GM19372 (cell line): ENCODE measurements around the gene SDK1.

Experiments used
- ATAC-seq: cut with Tn5 transposase; IDR thresholded peaks from one replicate; pipeline ENCODE4 v1.9.1; 2021; ENCODE audit warnings: mild to moderate bottlenecking, low read depth, moderate library complexity; ENCODE audit not compliant: unreplicated experiment

SDK1 gene

GRCh38 chr7:3639253-3639652 lies 338.2 kb downstream of the SDK1 start:
- ATAC-seq, result no peak

- ATAC-seq, result no peak
Observed at GRCh38 chr7:3641582-3641981, 340.5 kb downstream of the SDK1 start.

GRCh38 chr7:3643091-3643490 lies 342.0 kb downstream of the SDK1 start:
- no peak for ATAC-seq

GRCh38 chr7:3648276-3648675 lies 347.2 kb downstream of the SDK1 start:
- ATAC-seq, result no peak

- no peak for ATAC-seq
Observed at GRCh38 chr7:3649250-3649649, 348.2 kb downstream of the SDK1 start.

- no peak for ATAC-seq
Observed at GRCh38 chr7:3649678-3650440, 348.8 kb downstream of the SDK1 start.

GRCh38 chr7:3650844-3651243 lies 349.8 kb downstream of the SDK1 start:
- ATAC-seq, result no peak

GRCh38 chr7:3655635-3656034 lies 354.6 kb downstream of the SDK1 start:
- no peak for ATAC-seq

GRCh38 chr7:3657206-3657605 lies 356.2 kb downstream of the SDK1 start:
- ATAC-seq, result no peak

- no peak for ATAC-seq
Observed at GRCh38 chr7:3668743-3669142, 367.7 kb downstream of the SDK1 start.

GRCh38 chr7:3670898-3671297 lies 369.8 kb downstream of the SDK1 start:
- ATAC-seq, result no peak

- no peak for ATAC-seq
Observed at GRCh38 chr7:3673524-3673923, 372.5 kb downstream of the SDK1 start.

GRCh38 chr7:3678314-3678810 lies 377.3 kb downstream of the SDK1 start:
- no peak for ATAC-seq

GRCh38 chr7:3682028-3682710 lies 381.1 kb downstream of the SDK1 start:
- ATAC-seq, result no peak

GRCh38 chr7:3683546-3684539 lies 382.8 kb downstream of the SDK1 start:
- no peak for ATAC-seq

GRCh38 chr7:3688071-3688470 lies 387.0 kb downstream of the SDK1 start:
- no peak for ATAC-seq

GRCh38 chr7:3688842-3689241 lies 387.8 kb downstream of the SDK1 start:
- no peak for ATAC-seq

GRCh38 chr7:3691478-3692158 lies 390.6 kb downstream of the SDK1 start:
- no peak for ATAC-seq

- ATAC-seq, result no peak
Observed at GRCh38 chr7:3695602-3696001, 394.6 kb downstream of the SDK1 start.

- ATAC-seq, result no peak
Observed at GRCh38 chr7:3696113-3696512, 395.1 kb downstream of the SDK1 start.
